OCI-LY3 (cell line): ENCODE results near the gene SCAF1.

Experiments used
- CTCF ChIP-seq: fragments of 200-600, 300-600 bp; sonication (generic); IDR thresholded peaks from 2 replicates; pipeline ENCODE4 v1.5.1; 2014; ENCODE audit warnings: antibody characterized with exemption, low read length, low read depth
- EZH2phosphoT487 ChIP-seq: fragments of 200-600 bp; shearing (Covaris generic); IDR thresholded peaks from 2 replicates; pipeline ENCODE4 v1.6.1; 2018; ENCODE audit warnings: antibody characterized with exemption, mixed run types, low read depth

DNA sequence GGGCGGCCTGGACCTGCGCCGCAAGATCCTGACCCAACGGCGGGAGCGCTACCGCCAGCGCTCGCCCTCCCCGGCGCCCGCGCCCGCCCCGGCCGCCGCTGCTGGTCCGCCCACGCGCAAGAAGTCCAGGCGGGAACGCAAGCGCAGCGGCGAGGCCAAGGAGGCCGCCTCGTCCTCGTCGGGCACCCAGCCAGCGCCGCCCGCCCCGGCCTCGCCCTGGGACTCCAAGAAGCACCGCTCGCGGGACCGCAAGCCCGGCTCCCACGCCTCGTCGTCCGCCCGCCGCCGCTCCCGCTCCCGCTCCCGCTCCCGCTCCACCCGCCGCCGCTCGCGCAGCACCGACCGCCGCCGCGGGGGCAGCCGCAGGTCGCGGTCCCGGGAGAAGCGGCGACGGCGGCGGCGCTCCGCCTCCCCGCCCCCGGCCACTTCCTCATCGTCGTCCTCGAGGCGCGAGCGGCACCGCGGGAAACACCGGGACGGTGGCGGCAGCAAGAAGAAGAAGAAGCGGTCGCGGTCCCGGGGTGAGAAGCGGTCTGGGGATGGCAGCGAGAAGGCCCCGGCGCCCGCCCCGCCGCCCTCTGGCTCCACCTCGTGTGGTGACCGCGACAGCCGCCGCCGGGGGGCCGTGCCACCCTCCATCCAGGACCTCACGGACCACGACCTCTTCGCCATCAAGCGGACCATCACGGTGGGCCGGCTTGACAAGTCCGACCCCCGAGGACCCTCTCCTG, 10.0 kb downstream of the SCAF1 start:
- TF ChIP-seq CTCF (no peak), EZH2phosphoT487 (no peak)
